ENCODE data around the gene AKT1S1. TPM values are rescaled to one million over a fixed set of nuclear protein-coding genes. Genes with fewer than 3 reads are reported as not detected.

The AKT1S1 gene
- total RNA-seq, 4 donors from 2014 or later: 14.4 to 24.6 (median 19.7) TPM

DNA sequence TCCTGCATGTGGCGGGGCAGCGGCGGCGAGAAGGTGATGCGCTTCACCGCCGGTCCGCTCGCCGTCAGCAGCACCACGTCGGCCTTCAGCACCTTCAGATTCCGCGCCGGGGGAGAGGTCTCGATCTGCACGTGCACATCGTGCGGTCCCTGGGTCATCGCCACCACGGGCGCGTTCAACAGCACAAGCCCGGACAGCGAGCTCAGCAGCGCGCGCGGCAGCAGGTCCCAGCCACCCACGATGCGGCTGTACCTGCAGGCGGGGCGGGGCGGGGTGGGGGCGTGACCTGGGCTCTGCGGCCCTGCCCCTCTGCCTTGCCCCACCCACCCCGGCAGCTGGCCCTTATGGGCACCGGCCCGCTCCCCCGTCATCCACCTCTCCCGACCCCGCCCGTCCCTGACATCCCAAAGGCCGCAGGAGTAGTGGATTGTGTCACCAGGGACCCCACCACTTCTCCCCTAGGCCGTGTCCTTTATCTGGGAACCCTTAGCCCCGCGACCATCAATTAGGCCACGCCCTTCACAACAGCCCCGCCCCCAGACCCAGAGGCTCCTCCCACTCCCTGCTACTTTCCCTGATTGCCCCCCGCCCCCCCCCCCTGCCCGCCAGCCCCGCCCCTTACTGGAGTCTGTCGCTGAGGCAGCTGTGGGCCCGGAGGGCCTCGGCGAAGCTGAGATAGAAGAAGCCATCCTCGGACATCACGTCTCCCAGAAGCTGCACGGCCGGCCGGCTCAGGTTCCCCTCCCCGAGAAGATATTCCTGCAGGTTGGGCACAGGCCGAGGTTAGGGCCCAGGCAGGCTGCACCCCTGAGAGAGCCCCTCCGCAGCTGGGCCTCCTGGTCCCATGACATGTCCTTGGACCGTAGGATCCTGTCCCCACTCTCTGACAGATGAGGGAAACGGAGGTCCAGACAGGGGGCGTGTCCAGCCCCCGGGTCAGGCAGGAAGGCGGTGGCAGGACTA lies 13.5 kb upstream of the AKT1S1 start:
- peak overlapping the region in 1 of 2 donors; percentile 35 for H3K4me3 ChIP-seq
- no peaks in the 10 kb centered on the region for H3K9me3 ChIP-seq
- peaks cover 0 to 17% (median 11%) of the 10 kb centered on the region in 3 donors for H3K4me1 ChIP-seq
- no peak overlapping the region for H3K27ac ChIP-seq
- peaks cover 0 to 37% of the 10 kb centered on the region in 2 donors for H3K36me3 ChIP-seq
- WGBS, 2 donors (ENCODE audit: low coverage in 1 of 2): 6 to 8% methylated on average over 4 to 7 of the region's 69 CpGs
- peak; percentile 40 for ATAC-seq
- TF ChIP-seq POLR2AphosphoS5 (IDR thresholded peaks at IDR 0.05) (no peak), EP300 (IDR thresholded peaks at IDR 0.05) (no peak), POLR2A (IDR thresholded peaks at IDR 0.05) (no peak)
- TF ChIP-seq, protein P1, sequence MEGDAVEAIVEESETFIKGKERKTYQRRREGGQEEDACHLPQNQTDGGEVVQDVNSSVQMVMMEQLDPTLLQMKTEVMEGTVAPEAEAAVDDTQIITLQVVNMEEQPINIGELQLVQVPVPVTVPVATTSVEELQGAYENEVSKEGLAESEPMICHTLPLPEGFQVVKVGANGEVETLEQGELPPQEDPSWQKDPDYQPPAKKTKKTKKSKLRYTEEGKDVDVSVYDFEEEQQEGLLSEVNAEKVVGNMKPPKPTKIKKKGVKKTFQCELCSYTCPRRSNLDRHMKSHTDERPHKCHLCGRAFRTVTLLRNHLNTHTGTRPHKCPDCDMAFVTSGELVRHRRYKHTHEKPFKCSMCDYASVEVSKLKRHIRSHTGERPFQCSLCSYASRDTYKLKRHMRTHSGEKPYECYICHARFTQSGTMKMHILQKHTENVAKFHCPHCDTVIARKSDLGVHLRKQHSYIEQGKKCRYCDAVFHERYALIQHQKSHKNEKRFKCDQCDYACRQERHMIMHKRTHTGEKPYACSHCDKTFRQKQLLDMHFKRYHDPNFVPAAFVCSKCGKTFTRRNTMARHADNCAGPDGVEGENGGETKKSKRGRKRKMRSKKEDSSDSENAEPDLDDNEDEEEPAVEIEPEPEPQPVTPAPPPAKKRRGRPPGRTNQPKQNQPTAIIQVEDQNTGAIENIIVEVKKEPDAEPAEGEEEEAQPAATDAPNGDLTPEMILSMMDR (IDR thresholded peaks at IDR 0.05): no peak
- peaks cover 34% of the 10 kb centered on the region for H3K27me3 ChIP-seq

DNA sequence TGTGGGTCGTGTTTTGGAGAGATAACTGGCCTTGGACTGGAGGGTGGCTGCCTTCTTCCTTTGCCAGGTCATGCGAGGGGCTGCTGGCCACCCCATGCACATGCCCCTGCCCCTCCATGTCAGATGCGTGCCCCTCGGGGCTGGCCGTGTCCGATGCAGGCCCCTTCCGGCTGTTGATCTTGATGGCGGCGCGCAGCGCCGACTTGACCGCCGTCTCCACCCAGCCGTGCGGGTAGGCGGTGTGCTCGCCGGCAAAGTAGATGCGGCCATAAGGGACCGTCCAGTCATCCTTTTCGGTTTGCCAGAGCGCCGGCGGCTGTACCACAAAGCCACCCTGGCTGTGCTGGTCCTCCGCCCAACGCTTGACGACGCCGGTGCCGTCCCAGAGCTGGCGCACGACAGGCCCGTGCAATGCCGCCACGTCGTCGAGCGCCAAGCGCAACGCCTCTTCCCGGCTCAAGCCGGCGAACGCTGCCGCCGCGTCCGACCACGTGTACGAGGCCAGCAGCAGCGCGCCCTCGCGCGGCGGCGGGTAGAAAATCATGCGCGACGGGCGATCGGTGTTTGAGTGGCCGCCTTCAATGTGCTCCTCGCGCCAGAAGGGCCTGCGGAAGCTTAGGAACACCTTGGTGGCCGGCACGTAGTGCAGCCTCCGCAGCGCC lies 12.7 kb upstream of the AKT1S1 start:
- Histone ChIP-seq H3K27ac (no peak overlapping the region), H3K27me3 (peaks cover 34% of the 10 kb centered on the region), H3K36me3 (peaks cover 0 to 46% of the 10 kb centered on the region in 2 donors), H3K4me3 (peak overlapping the region in 1 of 2 donors; percentile 35), H3K4me1 (peaks cover 0 to 17% (median 11%) of the 10 kb centered on the region in 3 donors), H3K9me3 (no peaks in the 10 kb centered on the region)
- TF ChIP-seq, protein P1 (IDR thresholded peaks at IDR 0.05): peak in 3 of 4 experiments; percentile 72 to 81 (median 79)
- TF ChIP-seq POLR2A (IDR thresholded peaks at IDR 0.05): no peak
- peak; percentile 55 for TF ChIP-seq POLR2AphosphoS5 (IDR thresholded peaks at IDR 0.05)
- no peak for TF ChIP-seq EP300 (IDR thresholded peaks at IDR 0.05)
- peak; percentile 79 for ATAC-seq
- 79% methylated on average over 7 of the region's 71 CpGs; no CpG with 5 or more reads in 1 of the 2 donors for WGBS, 2 donors (ENCODE audit: low coverage in 1 of 2)

DNA sequence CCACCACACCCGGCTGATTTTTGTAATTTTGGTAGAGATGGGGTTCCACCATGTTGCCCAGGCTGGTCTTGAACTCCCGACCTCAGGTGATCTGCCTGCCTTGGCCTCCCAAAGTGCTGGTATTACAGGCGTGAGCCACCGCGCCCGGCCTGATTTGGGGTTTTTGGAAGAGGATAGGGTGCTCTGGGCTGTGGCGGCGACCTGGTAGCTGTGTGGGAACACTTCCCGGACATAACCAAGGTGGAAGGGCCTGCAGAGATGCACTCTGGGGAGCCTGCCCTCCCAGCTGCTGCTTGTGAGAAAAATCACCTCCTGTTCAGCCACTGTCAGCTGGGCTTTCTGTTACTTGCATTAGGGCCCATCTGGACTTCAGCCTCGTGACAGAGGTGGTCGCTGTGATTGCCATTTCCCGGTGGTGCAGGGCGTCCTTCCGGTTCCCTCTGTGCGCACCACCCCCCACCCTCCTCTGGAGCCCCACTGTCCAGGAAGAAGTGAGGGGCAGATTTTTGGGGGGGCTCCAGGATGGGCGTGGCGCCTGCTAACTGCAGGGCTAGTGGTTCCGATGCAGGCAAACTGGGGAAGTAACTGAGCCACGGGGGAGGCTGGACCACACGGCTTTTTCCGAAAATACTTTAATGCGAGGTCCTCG lies 12.0 kb upstream of the AKT1S1 start:
- H3K4me3 ChIP-seq: no peak overlapping the region
- TF ChIP-seq EP300 (IDR thresholded peaks at IDR 0.05) (no peak), POLR2A (IDR thresholded peaks at IDR 0.05) (no peak), POLR2AphosphoS5 (IDR thresholded peaks at IDR 0.05) (no peak)
- TF ChIP-seq, protein P1 (IDR thresholded peaks at IDR 0.05): no peak
- H3K4me1 ChIP-seq: peaks cover 0 to 17% (median 11%) of the 10 kb centered on the region in 3 donors
- H3K27me3 ChIP-seq: peaks cover 34% of the 10 kb centered on the region
- H3K27ac ChIP-seq: no peak overlapping the region
- no peak for ATAC-seq
- 67 to 93% methylated on average over 1 to 2 of the region's 23 CpGs for WGBS, 2 donors (ENCODE audit: low coverage in 1 of 2)
- no peaks in the 10 kb centered on the region for H3K9me3 ChIP-seq
- H3K36me3 ChIP-seq: peaks cover 0 to 52% of the 10 kb centered on the region in 2 donors

DNA sequence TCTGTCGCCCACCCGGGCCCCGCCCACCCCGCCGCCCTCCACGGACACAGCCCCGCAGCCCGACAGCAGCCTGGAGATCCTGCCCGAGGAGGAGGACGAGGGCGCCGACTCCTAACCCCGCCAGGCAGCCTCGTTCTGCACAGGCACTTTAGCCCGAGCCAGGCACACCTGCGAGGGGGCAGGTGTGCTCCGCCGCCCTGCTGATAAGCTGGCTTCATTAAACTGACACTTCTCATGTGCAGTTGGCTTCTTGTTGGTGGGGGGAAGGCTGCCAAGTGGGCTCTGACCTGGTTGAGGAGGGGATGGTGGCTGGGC lies 11.3 kb upstream of the AKT1S1 start:
- Histone ChIP-seq H3K27me3 (peaks cover 34% of the 10 kb centered on the region), H3K4me1 (peaks cover 0 to 17% (median 11%) of the 10 kb centered on the region in 3 donors), H3K27ac (no peak overlapping the region), H3K36me3 (peaks cover 0 to 59% of the 10 kb centered on the region in 2 donors), H3K4me3 (no peak overlapping the region), H3K9me3 (no peaks in the 10 kb centered on the region)
- no peak for ATAC-seq
- TF ChIP-seq, protein P1 (IDR thresholded peaks at IDR 0.05): no peak
- TF ChIP-seq EP300 (IDR thresholded peaks at IDR 0.05): no peak
- TF ChIP-seq POLR2AphosphoS5 (IDR thresholded peaks at IDR 0.05): no peak
- TF ChIP-seq POLR2A (IDR thresholded peaks at IDR 0.05): no peak
- WGBS, 2 donors (ENCODE audit: low coverage in 1 of 2): no CpG with 5 or more reads among the region's 18 CpGs
